ENCODE measurements around the gene ITIH3. TPM values are rescaled to one million over a fixed set of nuclear protein-coding genes. Genes with fewer than 3 reads are reported as not detected.

The ITIH3 gene
- total and polyA plus RNA-seq, 10 of the 15 experiments (the other 5 are each of a cell fraction or from before 2014, with no cell fraction given) = 0.07 to 0.17 (median 0.15) TPM; not detected in 7

- TF ChIP-seq CEBPZ (IDR thresholded peaks at IDR 0.05; ENCODE audit: low read depth, low read length) (no peak), SKIL (IDR thresholded peaks at IDR 0.05; ENCODE audit: low read depth, poor library complexity, severe bottlenecking) (no peak), CBFB (IDR thresholded peaks at IDR 0.05; ENCODE audit: low read depth) (no peak)
These were observed 4.3 kb upstream of the ITIH3 start (continued) for GRCh38 chr3:52790337-52790736.

- CTCF ChIA-PET = no interaction called here
- H3K9me3 ChIP-seq (replicated peaks; ENCODE audit: control insufficient read depth, insufficient read depth, low read length) = no peaks in the 10 kb centered on the region
- no peak overlapping the region for H3K4me3 ChIP-seq
- H3K4me2 ChIP-seq (ENCODE audit: control insufficient read depth, insufficient read depth) = no peak overlapping the region
- no peak overlapping the region for H3K27ac ChIP-seq (ENCODE audit: control insufficient read depth, insufficient read depth)
- 56% methylated on average over 13 of the region's 13 CpGs for WGBS (ENCODE audit: insufficient coverage, insufficient replicate concordance, low lambda C conversion rate, missing lambda C conversion rate)
- no peak for DNase-seq (ENCODE audit: low read depth, low spot score)
- no peak for TF ChIP-seq MYB (IDR thresholded peaks at IDR 0.05; ENCODE audit: borderline replicate concordance, low read depth, low read length)
- TF ChIP-seq NFYA (IDR thresholded peaks at IDR 0.05; ENCODE audit: borderline replicate concordance, low read depth, low read length) = no peak
- TF ChIP-seq ZBTB40 (IDR thresholded peaks at IDR 0.05; ENCODE audit: borderline replicate concordance) = no peak
- TF ChIP-seq CHD1 (IDR thresholded peaks at IDR 0.05; ENCODE audit: low read depth, low read length) = no peak
- TF ChIP-seq NR2C2 (IDR thresholded peaks at IDR 0.05; ENCODE audit: borderline replicate concordance, control insufficient read depth, insufficient read length, low read depth) = no peak
- TF ChIP-seq ZNF384 (IDR thresholded peaks at IDR 0.05; ENCODE audit: borderline replicate concordance, low read depth, low read length) = no peak
- no peak for TF ChIP-seq NBN (IDR thresholded peaks at IDR 0.05)
- no peak for ATAC-seq
- no peaks in the 10 kb centered on the region for H3K4me1 ChIP-seq (ENCODE audit: control insufficient read depth, insufficient read depth, low read length)
- H2AFZ ChIP-seq (ENCODE audit: control insufficient read depth, low read depth, low read length) = no peak overlapping the region
- BruUV-seq (replicated peaks) = no TSS peak
- no peaks in the 10 kb centered on the region for H3K36me3 ChIP-seq (ENCODE audit: control insufficient read depth in 2 of 2, insufficient read depth in 2 of 2, low read length in 1 of 2)
- no peaks in the 10 kb centered on the region for H3K79me2 ChIP-seq (ENCODE audit: control insufficient read depth, insufficient read depth, low read length)
- POLR2A ChIA-PET = interaction anchor here (0.6 kb wide), 1 partner anchor 20 kb away, joined by 4 read pairs; no protein-coding TSS in a partner anchor
- no peaks in the 10 kb centered on the region; a peak in 1 of 4 replicates for H3K27me3 ChIP-seq (replicated peaks in 1 of 2; ENCODE audit: control insufficient read depth in 2 of 2, insufficient read depth in 2 of 2, low read length in 1 of 2)
- SMC1A ChIA-PET (ENCODE audit: uncharacterized antibody, unreplicated experiment) = no interaction called here
- H3K9ac ChIP-seq (ENCODE audit: control insufficient read depth, insufficient read depth, low read length) = no peak overlapping the region
- in situ Hi-C loops (cut with MboI) (no loop called here), intact Hi-C loops (cut with micrococcal nuclease; ENCODE audit: unreplicated experiment) (no loop called here)
- H4K20me1 ChIP-seq (ENCODE audit: control insufficient read depth, insufficient read depth) = no peaks in the 10 kb centered on the region
- no peak for FAIRE-seq
- RAD21 ChIA-PET (ENCODE audit: unreplicated experiment) = no interaction called here
These were observed 3.9 kb upstream of the ITIH3 start for GRCh38 chr3:52790741-52791140.
